KOPT-K1 (cell line): ENCODE data around the gene CPB2.

ENCODE experiments used
- H3K27ac ChIP-seq: fragments of 200-600 bp; sonication (generic); 2 replicates; pipeline ENCODE4 v1.5.1; 2016; ENCODE audit warnings: antibody characterized with exemption, mild to moderate bottlenecking, low read depth, low read length; ENCODE audit not compliant: poor library complexity, severe bottlenecking
- H3K36me3 ChIP-seq: fragments of 200-600 bp; sonication (generic); 2 replicates; pipeline ENCODE4 v1.5.1; 2017; ENCODE audit warnings: antibody characterized with exemption, mild to moderate bottlenecking, low read length, moderate library complexity; ENCODE audit not compliant: insufficient read depth
- H3K9me3 ChIP-seq: fragments of 200-600 bp; sonication (generic); 2 replicates; pipeline ENCODE4 v1.5.1; 2017; ENCODE audit warnings: antibody characterized with exemption, low read length, mild to moderate bottlenecking; ENCODE audit not compliant: insufficient read depth, poor library complexity, severe bottlenecking

The CPB2 gene

DNA sequence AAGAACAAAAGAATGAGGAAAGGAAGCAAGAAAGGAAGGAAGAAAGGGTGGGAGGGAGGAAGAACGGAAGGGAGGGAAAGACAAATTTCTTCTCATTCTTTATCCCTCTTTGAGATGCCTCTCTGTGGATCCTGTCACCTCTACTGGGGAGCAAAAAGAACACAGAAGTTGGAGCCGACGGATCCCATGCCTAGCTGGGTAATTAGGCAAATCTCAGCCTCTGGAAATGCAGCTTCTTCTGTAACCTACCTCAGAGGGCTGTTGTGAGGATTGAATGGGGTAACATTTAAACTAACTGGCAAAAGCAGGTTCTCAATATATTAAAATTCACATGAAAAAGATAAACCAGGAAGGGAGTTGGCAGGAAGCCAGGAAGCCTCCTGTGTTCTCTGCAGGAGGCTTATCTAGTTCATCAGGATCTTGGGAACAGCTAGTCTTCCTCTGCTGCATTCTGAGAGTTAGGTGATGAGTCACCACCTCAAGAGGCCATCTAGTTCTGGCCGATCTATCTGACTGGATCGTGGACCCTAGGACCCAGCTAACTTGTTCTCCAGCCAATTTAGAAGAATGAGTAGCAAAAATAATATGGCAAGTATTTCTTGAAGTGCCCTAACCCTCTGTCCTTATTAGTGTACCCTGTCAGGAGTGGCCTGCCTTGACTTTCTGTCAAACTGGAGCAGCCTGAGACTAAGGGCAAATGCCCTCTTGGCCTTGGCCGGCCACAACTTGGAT, 15.2 kb upstream of the CPB2 start:
- 0 out of 2 replicates have a peak, but pooled peaks cover 7% of the 10 kb centered on the region for H3K36me3 ChIP-seq
- no peaks in the 10 kb centered on the region for H3K9me3 ChIP-seq
- H3K27ac ChIP-seq: no peak overlapping the region

DNA sequence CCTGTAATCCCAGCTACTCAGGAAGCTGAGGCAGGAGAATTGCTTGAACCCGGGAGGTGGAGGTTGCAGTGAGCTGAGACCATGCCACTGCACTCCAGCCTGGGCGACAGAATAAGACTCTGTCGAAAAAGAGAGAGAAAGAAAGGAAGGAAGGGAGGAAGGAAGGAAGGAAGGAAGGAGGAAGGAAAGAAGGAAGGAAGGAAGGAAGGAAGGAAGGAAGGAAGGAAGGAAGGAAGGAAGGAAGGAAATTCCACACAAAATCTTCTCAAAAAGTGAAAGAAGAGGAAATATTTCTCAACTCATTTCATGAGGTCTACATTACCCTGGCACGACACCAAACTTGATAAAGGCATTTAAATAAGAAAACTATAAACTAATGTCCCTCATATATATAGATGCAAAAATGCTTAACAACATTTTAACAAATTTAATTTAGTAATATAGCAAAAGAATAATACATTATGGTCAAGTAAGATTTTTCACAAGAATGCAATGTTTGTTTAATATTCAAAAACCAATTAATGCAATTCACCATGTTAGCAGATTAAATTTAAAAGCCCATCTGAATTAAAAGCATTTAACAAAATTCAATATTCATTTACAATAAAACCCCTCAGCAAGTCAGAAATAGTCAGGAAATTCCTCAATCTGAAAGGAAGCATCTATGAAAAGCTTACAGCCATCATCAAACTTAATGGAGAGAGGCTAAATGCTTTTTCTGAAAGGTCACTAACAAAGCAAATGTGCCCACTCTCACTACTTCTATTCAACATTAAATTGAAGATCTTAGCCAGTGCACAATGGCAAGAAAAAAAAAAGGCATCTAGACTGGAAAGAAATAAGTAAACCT, 12.0 kb upstream of the CPB2 start:
- Histone ChIP-seq H3K9me3 (no peaks in the 10 kb centered on the region), H3K27ac (no peak overlapping the region), H3K36me3 (no peaks in the 10 kb centered on the region)

DNA sequence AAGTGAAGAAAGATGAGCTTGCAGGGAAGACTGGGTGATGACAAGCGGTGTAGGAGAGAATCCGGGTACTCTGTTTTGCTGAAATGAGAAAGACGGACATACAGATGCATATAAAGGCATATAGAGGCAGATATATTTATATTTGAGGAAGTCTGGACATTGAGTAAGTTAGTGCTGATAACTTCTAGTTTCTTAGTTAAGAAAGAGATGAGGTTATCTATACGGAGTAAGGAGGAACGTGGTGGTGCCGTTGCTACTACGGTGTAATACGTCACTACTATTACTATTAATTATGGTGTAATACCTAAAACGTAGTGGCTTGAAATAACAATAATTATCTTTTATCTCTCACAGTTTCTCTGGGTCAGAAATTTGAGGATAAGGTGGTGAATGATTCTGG, 9.8 kb upstream of the CPB2 start:
- Histone ChIP-seq H3K36me3 (no peaks in the 10 kb centered on the region), H3K9me3 (no peaks in the 10 kb centered on the region), H3K27ac (no peak overlapping the region)

DNA sequence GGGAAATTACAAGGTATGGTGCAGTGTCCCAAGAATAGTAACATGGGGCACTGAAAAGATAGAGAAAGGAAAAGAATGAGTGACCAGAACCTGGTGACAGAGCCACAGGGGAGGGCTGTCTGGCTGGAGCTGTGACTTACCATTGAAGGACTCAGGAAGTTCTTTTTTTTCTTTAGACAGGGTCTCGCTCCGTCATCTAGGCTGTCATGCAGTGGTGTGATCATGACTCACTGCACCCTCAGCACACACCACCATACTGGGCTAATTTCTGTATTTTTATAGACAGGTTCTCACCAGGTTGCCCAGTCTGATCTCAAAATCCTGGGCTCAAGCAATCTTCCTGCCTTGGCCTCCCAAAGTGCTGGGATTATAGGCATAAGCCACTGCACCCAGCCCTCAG, 8.8 kb upstream of the CPB2 start:
- Histone ChIP-seq H3K27ac (no peak overlapping the region), H3K36me3 (no peaks in the 10 kb centered on the region), H3K9me3 (no peaks in the 10 kb centered on the region)

DNA sequence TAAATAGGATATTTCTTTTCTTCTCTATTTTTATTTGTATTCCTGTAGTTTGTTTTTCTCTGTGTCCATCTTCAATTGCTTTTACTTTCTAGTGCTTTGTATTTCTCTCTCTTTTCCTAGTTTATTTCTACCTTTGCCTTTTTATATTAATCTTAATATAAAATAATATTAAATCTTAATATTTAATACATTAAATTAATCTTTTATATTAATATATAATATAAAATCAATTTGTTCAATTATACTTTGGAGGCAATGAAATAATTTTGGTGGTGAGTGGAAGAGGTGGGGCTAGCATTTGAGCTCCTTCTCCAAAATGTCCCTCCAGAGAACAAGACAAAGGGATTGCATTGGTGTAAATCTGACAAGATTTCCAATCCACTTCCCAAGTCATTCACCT, 6.3 kb upstream of the CPB2 start:
- Histone ChIP-seq H3K27ac (no peak overlapping the region), H3K36me3 (no peaks in the 10 kb centered on the region), H3K9me3 (no peaks in the 10 kb centered on the region)

DNA sequence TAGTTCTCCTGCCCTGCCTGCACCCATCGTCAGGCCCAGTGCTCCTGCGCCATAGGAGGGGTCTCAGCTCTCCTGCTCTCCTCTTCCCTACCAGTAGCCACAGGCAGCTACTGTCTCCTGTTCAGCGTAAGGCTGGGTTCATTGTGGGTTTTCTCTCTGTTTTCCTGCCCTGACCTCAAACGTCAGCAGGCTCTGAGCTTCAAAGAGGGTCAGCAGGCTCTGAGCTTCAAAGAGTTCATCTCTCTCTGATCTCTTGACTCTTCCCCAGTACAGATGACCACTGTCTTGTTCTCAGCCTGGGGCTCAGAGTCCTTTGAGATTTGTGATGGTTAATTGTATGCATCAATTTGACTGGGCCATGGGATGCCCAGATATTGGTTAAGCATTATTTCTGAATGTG, 4.6 kb upstream of the CPB2 start:
- Histone ChIP-seq H3K36me3 (no peaks in the 10 kb centered on the region), H3K27ac (no peak overlapping the region), H3K9me3 (no peaks in the 10 kb centered on the region)

DNA sequence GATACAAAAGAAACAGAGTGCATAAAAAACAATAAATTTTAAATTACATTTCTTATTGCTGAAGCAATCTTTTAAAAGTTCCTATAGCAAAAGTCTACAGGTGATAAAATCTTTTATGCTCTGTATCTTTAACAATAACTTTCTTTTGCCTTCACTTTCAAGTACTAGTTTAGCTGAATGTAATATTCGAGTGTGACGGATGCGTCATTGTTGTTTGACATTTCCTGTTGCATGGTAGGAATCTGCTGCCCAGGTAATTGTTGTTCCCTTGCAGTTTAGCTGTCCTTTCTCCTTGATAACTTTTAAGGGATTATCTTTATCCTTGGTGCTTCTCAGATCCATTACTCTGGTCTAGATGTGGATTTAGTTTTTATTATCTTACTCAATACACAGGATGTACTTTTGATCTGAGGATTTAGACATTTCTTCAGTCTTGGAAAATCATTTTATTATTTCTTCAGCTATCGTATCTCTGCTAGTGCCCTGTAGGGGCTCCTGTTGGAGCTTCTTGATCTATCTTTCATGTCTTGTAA, 2.1 kb upstream of the CPB2 start:
- H3K36me3 ChIP-seq: no peaks in the 10 kb centered on the region
- no peaks in the 10 kb centered on the region for H3K9me3 ChIP-seq
- H3K27ac ChIP-seq: no peak overlapping the region

DNA sequence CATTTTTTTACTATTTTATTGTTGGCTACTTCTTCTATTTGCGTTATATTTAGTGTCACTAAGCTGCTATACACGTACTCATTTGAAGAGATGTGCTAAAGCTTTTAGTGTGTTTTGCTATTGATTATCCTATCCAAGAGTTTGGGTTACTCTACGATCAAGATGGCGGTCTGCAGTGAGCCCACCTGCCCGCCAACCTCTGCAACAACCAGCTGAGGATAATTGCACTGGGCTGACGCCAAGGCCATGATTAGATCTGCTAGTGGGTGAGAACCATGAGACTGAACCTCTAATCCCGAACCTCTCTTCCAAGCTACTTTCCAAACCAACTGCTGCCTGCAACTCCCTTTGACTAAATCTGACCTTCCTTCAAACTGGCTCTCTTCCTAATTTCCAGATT, 1.8 kb downstream of the CPB2 start:
- no peak overlapping the region for H3K27ac ChIP-seq
- H3K9me3 ChIP-seq: no peaks in the 10 kb centered on the region
- H3K36me3 ChIP-seq: no peaks in the 10 kb centered on the region

DNA sequence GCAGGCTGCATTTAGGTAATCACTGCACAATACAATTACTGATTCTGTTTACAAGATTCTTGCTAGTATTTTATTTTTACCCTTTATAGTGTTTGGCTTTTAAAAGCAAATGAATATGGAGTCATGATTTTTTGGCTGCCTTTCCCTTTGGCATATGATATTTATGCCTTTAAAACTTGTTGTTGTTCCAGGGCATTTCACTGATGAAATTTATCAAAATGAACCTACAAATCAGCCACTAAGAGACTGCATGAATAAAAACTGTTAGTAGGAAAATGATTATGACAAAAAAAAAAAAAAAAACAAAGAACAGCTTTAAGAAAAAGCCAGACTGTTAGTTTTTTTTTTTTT, 2.6 kb downstream of the CPB2 start:
- Histone ChIP-seq H3K9me3 (no peaks in the 10 kb centered on the region), H3K27ac (no peak overlapping the region), H3K36me3 (no peaks in the 10 kb centered on the region)

DNA sequence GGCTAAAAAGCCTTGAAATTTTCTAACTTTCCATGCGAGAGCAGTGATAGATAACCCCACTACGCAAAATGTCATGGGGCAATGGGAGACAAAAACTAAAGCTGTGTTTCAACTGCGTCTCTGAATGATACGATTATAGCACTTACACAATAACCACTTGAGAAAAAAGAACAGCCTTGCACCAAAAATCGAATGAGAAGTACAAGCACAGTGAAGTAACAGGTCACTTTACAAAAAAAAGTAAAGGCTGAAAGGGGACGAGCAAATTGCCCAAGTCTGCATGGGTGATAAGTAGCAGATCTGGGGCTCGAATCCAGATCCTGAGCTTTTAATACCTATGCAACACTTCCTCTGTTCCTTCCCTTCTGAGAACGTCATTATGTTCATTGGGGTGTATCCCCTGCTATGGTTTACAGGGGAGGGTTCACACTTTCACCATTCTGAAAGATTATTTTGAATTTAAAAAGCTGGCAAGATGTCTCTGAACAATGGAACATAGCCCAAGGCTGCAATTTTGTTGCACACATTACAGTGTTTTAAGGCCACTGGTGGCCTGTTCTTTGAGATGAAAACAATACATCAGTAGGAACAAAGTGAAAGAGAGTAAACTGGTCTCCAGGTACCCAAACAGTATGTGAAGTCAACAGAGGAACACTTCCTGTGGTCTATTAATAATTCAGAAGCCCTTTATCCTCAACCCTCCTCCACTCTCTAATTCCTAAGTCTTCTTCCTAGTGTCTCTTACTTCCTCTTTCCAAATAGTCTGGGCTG, 3.2 kb downstream of the CPB2 start:
- Histone ChIP-seq H3K27ac (no peak overlapping the region), H3K36me3 (no peaks in the 10 kb centered on the region), H3K9me3 (no peaks in the 10 kb centered on the region)

DNA sequence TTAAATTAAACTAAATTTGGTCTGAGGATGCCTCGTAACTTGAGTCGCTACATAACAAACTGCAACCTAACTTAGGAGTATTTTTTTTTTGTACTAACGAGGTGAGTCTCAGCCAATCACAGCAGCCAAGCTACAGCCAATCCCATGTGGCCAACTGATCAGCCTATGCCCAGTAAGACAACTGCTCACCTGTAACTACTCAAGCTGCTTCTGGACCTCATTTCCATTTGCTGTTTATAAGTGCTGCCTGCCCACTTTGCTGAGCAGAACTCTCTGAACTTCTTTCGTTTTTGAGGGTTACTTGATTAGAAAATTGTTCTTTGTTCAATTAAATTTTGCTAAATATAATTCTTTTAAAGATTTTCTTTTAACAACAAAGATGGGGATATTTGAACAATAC, 3.8 kb downstream of the CPB2 start:
- no peaks in the 10 kb centered on the region for H3K9me3 ChIP-seq
- H3K27ac ChIP-seq: no peak overlapping the region
- no peaks in the 10 kb centered on the region for H3K36me3 ChIP-seq

DNA sequence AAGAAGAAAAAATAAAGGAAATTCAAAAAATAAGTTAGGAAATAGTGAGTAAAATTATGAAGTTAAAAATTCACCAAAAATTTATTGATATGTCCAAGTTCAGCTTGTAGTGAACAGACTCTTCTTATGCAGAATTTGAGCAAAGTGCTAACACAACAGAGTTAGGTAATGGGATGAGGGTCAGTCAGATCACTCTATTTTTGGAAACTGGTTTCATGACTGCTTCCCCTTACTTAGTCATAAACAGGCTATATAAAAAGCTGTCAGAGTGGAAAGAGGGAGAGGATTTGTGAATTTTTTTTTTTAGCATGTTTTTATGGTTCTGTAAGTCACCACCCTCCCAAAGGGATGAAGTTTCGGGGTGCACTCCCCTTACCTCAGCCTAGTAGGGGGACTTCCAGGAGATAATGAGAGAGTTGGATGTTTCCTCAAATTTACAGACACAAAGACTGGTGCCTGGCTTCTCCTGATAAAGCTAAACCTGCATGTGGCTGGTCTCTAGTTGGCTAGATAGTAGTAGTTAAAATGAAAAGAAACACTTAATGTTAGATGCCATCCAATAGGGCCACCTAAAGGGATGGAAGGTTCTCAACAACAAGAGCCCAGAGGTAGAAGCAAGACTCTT, 4.5 kb downstream of the CPB2 start:
- Histone ChIP-seq H3K9me3 (no peaks in the 10 kb centered on the region), H3K36me3 (no peaks in the 10 kb centered on the region), H3K27ac (no peak overlapping the region)

DNA sequence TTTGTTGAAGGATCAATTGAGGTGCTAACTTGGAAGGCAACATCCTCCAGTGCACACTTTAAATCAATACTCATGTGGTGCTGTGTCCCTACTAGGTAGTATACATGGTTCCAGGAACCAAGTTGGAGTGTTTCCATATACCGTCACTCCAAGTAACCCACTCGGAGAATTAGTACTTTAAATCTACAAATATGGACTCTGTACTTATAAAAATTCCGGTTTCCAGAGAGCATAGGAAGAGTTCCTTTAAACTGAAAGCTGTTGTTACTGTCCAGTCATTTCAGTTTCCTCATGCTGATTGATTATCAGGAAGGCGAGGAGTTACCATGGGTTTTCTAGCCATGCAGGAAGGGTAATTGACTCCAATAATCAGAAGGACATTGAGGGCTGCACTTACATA, 7.2 kb downstream of the CPB2 start:
- H3K36me3 ChIP-seq: no peaks in the 10 kb centered on the region

DNA sequence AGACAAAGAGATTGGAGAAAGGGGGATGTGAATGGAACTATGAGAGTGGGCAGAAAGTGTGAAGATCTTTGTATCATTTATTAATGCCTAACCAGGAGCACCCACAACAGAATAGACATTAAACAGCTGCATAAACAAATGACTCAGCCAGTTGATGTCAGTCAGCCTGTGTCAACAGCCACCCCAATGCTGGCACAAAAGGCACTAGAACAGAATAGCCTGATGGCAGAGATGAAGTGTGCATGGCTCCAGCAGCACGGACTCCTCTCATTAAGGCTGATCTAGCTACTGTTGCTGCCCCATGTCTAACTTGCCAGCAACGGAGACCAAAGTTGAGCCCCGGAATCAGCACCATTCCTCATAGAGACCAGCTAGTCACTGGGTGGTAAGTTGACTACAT, 7.8 kb downstream of the CPB2 start:
- Histone ChIP-seq H3K9me3 (no peaks in the 10 kb centered on the region), H3K27ac (no peak overlapping the region), H3K36me3 (no peaks in the 10 kb centered on the region)

More for the DNA sequence above, 7.2 kb downstream of the CPB2 start:
- Histone ChIP-seq H3K27ac (no peak overlapping the region), H3K9me3 (no peaks in the 10 kb centered on the region)

DNA sequence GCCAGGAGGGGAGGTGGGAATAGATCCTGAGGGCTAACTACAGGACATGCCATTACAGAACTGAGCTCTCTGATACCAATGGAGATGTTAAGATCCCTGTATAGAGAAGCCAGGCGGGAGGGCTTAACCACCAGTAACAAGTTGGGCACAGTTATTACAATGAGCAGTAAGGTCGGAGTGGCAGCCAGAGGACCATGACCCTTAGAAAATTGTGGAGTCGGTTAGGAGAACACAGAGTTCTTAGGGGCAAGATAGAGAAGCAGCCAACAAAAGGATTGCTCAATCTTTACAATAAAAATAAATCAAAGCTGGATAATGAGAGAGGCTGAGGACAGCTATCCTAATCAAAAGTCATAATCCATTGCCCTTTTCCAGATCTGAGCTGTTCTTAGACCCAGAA, 10.4 kb downstream of the CPB2 start:
- no peaks in the 10 kb centered on the region for H3K9me3 ChIP-seq
- H3K27ac ChIP-seq: no peak overlapping the region
- H3K36me3 ChIP-seq: no peaks in the 10 kb centered on the region
